Embryonic facial prominence (tissue), 1 donor: Measurements from ENCODE around the gene CLTCL1.
"Not testable (repeated sequence)": the region's sequence is repeated elsewhere in the genome, so short reads cannot be mapped to it uniquely, and the experiment has no call there.

Experiments used
- DNase-seq: peaks from one replicate; pipeline ENCODE4 v3.0.0-alpha.2; 2016; ENCODE audit errors: extremely low spot score

CLTCL1 gene

DNA sequence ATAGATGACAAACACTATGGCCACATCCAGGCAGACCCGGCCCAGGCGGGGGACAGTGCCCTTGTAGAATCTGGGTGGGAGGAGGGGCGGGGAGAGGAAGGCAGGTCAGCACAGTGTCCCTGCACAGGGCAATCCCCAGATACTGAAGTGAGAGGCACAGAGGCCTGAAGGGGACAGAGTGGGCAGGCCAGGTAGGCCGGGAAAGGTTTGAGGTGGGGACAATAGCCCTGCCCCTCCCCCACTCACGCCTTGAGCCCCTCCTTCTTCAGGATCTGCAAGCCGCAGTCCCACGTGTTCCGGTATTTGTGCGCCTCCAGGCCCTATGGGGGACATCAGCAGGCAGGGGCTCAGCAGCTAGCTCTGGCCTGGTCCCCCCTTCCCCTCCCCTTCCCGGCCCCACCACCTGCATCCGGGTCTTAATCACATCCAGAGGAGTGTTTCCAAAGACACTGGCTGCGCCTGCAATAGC, 115.3 kb downstream of the CLTCL1 start:
- no peak for DNase-seq

DNA sequence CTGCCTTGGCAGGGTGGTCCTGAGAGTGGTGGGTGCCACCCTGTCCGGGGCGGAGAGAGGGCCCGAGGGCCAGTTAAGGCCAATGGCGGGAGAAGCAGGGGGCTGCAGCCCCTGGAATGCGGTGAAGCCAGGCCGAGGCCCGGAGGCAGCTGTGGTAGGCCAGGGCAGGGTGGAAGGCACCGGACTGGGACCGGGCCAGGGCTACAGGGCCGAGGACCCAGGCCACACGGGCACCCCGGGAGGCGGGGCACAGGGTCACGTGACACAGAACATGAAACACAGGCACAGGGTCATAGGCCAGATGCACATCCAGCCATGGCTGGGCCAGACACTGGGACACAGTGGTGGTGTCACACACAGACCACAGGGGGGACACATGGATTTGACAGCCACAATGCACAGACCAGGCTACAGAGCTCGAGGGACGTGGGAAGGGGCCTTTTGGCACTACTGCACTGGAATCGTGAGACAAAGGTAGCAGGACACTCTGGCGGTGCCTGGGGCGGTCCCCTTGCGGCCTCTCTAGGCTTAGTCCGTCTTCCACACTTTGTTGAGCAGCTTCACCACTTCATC, 115.8 kb downstream of the CLTCL1 start:
- no peak for DNase-seq

DNA sequence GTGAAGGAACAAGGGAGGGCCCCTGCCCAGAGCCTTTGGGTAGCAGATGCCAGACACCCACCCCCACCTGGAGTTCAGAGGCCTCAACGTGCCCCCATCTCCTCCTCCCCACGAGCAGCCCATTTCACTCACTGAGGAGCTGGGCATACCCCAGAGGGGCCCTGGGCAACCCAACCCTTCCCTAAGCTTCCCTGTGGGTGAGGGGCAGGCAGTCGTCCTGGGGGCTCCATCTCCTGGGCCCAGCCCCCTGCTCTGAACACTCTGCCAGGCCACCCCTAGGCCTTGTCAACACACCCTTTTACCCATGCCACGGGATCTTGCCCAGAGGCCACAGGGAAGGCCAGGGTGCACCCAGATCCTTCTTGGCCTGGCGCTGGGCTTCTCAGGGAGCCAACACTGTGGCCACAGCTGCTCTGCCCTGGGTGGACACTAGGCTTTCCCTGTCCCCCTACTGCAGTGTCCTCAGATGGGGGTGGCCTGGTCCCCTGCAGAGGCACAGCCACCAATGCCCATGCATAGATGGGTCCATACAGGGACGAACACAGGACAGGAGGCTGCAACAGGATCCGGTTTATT, 116.4 kb downstream of the CLTCL1 start:
- DNase-seq: no peak

DNA sequence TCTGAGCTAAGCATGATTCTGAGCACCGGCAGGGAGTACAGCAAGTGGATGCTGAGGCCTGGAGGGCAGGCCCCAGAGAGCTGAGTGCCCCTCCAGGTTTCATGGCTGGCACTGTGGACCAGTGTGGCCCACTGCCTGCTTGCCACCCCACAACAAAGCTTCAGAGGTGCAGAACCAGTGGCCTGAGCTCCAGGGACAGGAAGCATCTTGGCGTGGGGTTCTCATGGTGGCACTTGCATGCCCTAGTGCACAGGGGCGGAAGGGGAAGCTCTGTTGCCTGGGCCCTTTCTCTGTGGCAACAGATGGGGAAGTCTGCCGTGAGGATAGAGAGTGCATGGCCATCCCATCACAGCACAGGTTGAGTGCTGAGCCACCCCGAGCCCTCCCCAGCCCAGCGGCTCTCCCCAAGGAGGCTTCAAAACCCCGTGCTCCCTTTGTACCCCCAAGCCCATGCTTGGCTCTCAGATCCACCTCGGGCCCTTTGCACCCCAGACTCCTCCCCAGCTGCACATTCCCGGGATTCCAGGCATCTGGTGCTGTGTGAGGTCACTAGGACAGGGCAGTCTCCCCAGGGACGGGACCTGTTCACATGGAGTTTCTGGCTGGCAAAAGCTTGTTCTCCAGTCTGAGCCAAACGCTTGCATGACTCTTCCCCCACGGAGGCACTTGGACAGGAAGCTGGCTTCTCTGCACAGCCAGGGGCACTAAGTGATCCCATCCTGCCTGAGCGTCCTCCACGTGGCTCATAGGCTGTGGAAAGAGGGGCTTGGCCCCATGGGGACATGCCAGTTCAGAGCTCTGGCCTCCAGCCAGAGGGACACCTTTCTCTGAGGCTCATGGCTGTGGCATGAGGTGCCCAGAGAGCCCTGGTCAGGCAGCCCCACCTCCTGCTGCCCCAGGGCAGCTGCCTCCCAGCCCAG, 117.2 kb downstream of the CLTCL1 start:
- DNase-seq: no peak

- no peak for DNase-seq
Observed at GRCh38 chr22:19173047-19174035, 118.2 kb downstream of the CLTCL1 start.

DNA sequence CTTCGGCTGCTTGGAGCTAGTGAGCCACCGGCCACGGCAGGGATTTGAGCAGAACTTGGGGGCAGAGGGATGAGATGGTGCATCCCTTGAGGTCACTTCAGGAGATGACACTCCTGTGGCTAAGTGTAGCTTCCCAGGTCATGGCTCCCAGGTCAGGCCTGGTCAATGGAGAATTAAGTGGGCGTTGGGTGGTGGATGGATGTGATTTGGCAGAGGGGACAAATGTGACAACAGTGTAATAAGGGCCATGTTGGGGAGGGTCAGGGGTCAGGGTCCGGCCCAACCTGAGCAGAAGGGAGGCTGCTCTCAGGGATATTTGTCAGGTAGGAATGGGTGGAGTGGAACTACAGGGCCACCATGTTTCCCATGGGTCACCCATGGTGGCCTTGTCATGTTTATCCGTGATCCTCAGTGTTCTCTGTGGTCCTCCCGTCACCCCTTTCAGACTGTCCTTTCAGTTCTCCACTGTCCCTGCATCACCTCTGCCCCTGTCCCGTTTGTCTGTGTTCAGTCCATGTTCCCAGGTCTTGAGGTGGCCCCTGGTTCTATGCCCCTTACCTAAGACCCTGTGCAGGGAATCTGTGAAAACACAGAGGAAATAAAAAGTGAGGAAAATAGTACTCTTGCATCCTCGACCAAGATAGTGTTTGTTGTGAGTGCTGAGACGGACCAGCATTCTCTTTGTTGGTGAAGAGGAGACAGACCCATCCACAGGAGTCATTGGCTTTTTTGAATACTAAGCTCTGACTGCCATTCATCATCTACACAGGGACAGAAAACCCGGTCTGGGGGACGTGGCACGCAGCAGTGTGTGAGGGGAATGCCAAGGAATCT, 119.1 kb downstream of the CLTCL1 start:
- DNase-seq: no peak

- no peak for DNase-seq
Observed at GRCh38 chr22:19169947-19170318, 121.6 kb downstream of the CLTCL1 start.

GRCh38 chr22:19169002-19169946, 122.2 kb downstream of the CLTCL1 start:
- no peak for DNase-seq

DNA sequence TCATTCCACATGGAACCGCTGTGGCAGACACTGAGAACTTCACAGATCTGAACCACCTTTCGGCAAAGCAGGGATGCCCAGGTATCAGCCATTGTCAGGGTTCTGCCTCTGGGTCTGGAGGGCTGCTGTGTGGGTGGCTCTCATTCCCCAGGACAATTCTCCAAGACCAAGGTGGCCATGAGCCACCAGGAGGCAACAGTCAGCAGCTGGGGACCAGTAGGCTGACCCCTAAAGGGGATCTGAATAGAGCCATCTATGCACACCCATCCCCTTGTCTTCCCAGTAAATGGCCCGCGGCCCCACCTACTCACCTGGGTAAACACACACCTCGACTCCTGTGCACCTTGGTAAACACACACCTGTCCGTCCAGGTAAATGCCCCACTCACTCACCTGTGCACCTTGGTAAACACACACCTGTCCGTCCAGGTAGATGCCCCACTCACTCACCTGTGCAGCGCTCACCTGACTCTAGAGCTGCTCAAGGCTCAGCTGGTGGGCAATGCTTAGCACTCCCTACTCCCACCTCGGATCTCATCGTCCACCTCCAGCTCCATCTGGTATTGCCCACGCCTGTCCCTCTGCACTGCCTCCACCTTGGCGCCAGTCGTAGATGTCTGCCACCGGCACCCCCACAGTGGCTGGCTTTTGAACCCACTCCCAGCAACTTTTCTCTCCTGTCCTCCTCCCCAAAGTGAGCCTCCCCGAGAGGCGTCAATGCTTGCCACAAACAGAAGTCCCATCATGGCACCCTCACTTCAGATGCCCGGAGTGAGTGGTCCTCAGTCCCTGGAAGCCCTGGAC, 123.2 kb downstream of the CLTCL1 start:
- no peak for DNase-seq

- no peak for DNase-seq
Observed at GRCh38 chr22:19167106-19167869, 124.2 kb downstream of the CLTCL1 start.

- no peak for DNase-seq
Observed at GRCh38 chr22:19166421-19166820, 125.1 kb downstream of the CLTCL1 start.

- no peak for DNase-seq
Observed at GRCh38 chr22:19164425-19164824, 127.1 kb downstream of the CLTCL1 start.

GRCh38 chr22:19158649-19159048, 132.9 kb downstream of the CLTCL1 start:
- not testable (repeated sequence) for DNase-seq

DNA sequence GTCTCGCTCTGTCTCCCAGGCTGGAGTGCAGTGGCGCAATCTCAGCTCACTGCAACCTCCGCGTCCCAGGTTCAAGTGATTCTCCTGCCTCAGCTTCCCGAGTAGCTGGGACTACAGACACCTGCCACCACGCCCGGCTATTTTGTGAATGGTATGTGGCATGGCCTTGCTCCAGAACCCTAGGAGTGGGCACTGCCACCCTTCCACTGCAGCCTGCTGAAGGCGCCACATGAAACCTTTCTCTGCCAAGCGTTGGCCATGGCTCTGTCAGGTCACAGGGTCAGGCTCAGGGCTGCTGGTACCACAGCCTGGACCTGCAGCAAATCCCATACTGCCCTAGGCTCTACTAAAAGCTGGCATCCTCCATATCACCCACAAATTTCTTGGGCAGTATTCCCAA, 135.4 kb downstream of the CLTCL1 start:
- DNase-seq: not testable (repeated sequence)

DNA sequence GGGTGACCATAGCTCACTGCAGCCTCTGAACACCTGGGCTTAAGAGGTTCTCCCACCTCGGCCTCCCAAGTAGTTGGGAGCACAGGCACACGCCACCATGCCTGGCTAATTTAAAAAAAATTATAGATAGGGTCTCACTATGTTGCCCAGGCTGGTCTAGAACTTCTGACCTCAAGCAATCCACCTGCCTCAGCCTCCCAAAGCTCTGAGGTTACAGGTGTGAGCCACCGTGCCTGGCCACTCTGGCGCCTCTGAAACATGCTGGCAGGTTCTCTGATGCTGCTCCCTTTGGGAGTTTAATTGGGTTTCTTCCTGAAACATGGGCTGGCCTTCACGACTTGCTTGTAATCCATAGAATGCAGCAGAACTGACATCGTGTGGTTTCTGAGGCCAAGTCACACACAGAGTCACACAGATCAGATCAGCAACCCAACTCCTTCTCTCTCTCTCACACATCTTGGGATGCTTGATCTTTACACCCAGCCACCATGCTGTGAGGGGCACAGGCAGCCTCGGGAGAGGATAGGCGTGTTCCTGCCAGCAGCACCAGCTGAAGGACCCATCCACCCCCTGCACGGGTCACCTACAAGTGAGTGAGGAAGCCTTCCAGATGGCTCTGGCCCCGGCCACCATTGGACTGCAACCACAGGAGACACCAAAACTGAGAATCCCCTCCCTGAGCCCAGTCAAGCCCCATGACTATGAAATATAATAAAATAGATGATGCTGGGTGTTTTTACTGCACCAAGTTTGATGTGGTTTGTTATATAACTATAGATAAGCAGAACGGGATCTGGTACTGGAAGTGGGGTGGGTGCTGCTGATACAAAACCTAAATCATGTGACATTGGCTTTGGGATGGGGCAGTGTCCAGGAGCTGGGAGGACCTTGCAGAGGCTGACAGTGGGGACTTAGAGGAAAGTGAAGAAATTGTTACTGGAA, 138.3 kb downstream of the CLTCL1 start:
- no peak for DNase-seq

- DNase-seq: no peak
Observed at GRCh38 chr22:19151329-19152191, 140.0 kb downstream of the CLTCL1 start.
